SU-DHL-6 (cell line): ENCODE data around the gene TCF12.

Experiments
- H2AFZ ChIP-seq: fragments of 200-600 bp; sonication (generic); 2 replicates; pipeline ENCODE4 v1.6.1; 2014; ENCODE audit warnings: low read depth, mild to moderate bottlenecking, moderate library complexity, mixed read lengths, antibody characterized with exemption, low read length; ENCODE audit not compliant: severe bottlenecking
- H3F3A ChIP-seq: fragments of 200-600 bp; shearing (Covaris generic); 2 replicates; pipeline ENCODE4 v1.6.0; 2016; ENCODE audit warnings: antibody characterized with exemption, mild to moderate bottlenecking; ENCODE audit not compliant: insufficient read depth
- H3K27ac ChIP-seq: fragments of 200-600 bp; sonication (generic); 2 replicates; pipeline ENCODE4 v1.5.1; 2016; ENCODE audit warnings: low read depth, mild to moderate bottlenecking, low read length, moderate library complexity, mixed read lengths
- H3K27me3 ChIP-seq: fragments of 200-600 bp; sonication (generic), shearing (Covaris generic); 2 replicates; pipeline ENCODE4 v1.6.0; 2014; ENCODE audit warnings: mild to moderate bottlenecking, low read length
- H3K36me3 ChIP-seq: fragments of 200-600 bp; sonication (generic); 2 replicates; pipeline ENCODE4 v1.6.1; 2014; ENCODE audit warnings: mild to moderate bottlenecking, low read length, mixed read lengths
- H3K4me2 ChIP-seq: fragments of 300-600, 200-600 bp; shearing (Covaris generic), sonication (generic); 2 replicates; pipeline ENCODE4 v1.6.0; 2014; ENCODE audit warnings: low read length, low read depth, mild to moderate bottlenecking; ENCODE audit not compliant: poor library complexity, severe bottlenecking
- H3K4me3 ChIP-seq: fragments of 200-600 bp; sonication (generic); 2 replicates; pipeline ENCODE4 v1.5.1; 2014; ENCODE audit warnings: antibody characterized with exemption, low read length, mild to moderate bottlenecking, mixed read lengths; ENCODE audit not compliant: insufficient read depth, poor library complexity, severe bottlenecking
- H3K79me2 ChIP-seq: fragments of 200-600 bp; sonication (generic); 2 replicates; pipeline ENCODE4 v1.6.1; 2014; ENCODE audit warnings: mild to moderate bottlenecking, low read length, moderate library complexity; ENCODE audit not compliant: insufficient read depth
- H3K9ac ChIP-seq: fragments of 200-600 bp; sonication (generic); 2 replicates; pipeline ENCODE4 v1.7.0; 2014; ENCODE audit warnings: mild to moderate bottlenecking, low read length
- H3K9me2 ChIP-seq: fragments of 200-600 bp; sonication (generic); replicated peaks from 2 replicates; pipeline ENCODE4 v1.6.1; 2014; ENCODE audit warnings: low read length; ENCODE audit not compliant: insufficient read depth
- H3K9me3 ChIP-seq: fragments of 200-600 bp; sonication (generic); 2 replicates; pipeline ENCODE4 v1.6.1; 2014; ENCODE audit warnings: low read length, mixed read lengths; ENCODE audit not compliant: insufficient read depth
- H4K20me1 ChIP-seq: fragments of 200-600 bp; sonication (generic); 2 replicates; pipeline ENCODE4 v1.6.1; 2014; ENCODE audit warnings: low read depth, mild to moderate bottlenecking, antibody characterized with exemption, low read length, moderate library complexity, mixed read lengths
- EZH2phosphoT487 ChIP-seq: fragments of 200-600 bp; sonication (generic), shearing (Covaris generic); conservative IDR thresholded peaks from 2 replicates; pipeline ENCODE4 v1.6.1; 2018; ENCODE audit warnings: mild to moderate bottlenecking, antibody characterized with exemption, low read length, moderate library complexity, mixed read lengths
- TF ChIP-seq, protein P1 (sequence below): fragments of 200-600 bp; sonication (generic); IDR thresholded peaks from one replicate; pipeline ENCODE4 v1.5.1; 2017; ENCODE audit warnings: antibody characterized with exemption, mild to moderate bottlenecking, low read length, moderate library complexity; ENCODE audit not compliant: insufficient read depth, poor library complexity, severe bottlenecking

TCF12 gene

DNA sequence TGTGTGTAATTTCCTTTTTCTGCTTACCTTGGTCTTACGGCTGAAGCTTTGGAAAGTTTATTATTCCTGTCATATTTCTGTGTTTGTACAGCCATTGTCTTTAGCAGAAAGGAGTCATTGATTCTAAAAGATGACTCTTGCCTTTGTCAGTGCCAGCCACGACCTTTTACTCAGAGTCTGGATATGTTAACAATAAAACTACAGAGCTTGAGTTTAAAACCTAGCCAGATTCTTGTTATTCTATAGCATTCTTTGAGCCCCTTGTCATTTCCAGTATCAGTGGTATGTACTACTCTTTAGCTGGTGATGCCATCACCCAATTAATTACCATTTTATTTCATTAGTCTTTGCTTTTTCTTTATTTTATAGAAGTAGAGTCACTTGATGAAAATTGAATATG lies 142.4 kb downstream of the TCF12 start:
- H3K79me2 ChIP-seq = peaks cover 22% of the 10 kb centered on the region; the same call in 1 of the 2 replicates
- H3K36me3 ChIP-seq = peaks cover 5% of the 10 kb centered on the region; the same call in 1 of the 2 replicates
- no peaks in the 10 kb centered on the region for H3K9me3 ChIP-seq
- no peak overlapping the region for H3K4me2 ChIP-seq
- H3F3A ChIP-seq = no peaks in the 10 kb centered on the region
- H3K4me3 ChIP-seq = no peak overlapping the region
- TF ChIP-seq, protein P1, sequence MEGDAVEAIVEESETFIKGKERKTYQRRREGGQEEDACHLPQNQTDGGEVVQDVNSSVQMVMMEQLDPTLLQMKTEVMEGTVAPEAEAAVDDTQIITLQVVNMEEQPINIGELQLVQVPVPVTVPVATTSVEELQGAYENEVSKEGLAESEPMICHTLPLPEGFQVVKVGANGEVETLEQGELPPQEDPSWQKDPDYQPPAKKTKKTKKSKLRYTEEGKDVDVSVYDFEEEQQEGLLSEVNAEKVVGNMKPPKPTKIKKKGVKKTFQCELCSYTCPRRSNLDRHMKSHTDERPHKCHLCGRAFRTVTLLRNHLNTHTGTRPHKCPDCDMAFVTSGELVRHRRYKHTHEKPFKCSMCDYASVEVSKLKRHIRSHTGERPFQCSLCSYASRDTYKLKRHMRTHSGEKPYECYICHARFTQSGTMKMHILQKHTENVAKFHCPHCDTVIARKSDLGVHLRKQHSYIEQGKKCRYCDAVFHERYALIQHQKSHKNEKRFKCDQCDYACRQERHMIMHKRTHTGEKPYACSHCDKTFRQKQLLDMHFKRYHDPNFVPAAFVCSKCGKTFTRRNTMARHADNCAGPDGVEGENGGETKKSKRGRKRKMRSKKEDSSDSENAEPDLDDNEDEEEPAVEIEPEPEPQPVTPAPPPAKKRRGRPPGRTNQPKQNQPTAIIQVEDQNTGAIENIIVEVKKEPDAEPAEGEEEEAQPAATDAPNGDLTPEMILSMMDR = no peak
- no peak for TF ChIP-seq EZH2phosphoT487
- no peak overlapping the region for H3K9ac ChIP-seq
- H3K27ac ChIP-seq = no peak overlapping the region
- no peak overlapping the region for H2AFZ ChIP-seq
- no peaks in the 10 kb centered on the region for H3K27me3 ChIP-seq
- no peaks in the 10 kb centered on the region for H4K20me1 ChIP-seq
- H3K9me2 ChIP-seq = no peaks in the 10 kb centered on the region

DNA sequence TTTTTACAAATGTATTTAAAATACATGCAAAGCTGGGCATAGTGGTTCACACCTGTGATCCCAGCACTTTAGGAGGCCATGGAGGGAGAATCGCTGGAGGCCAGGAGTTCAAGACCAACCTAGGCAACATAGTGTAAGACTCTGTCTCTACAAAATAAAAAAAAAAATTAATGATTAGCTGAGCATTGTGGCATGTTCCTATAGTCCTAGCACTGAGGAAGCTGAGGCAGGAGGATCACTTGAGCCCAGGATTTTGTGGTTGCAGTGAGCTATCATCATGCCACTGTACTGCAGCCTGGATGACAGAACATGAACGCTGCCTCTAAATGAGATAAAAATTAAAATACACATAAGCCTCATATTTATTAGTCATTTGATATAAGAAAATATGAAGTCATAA lies 142.8 kb downstream of the TCF12 start:
- H3F3A ChIP-seq = no peaks in the 10 kb centered on the region
- no peaks in the 10 kb centered on the region for H3K9me3 ChIP-seq
- no peak overlapping the region for H3K27ac ChIP-seq
- H2AFZ ChIP-seq = no peak overlapping the region
- no peak overlapping the region for H3K9ac ChIP-seq
- H3K4me3 ChIP-seq = no peak overlapping the region
- TF ChIP-seq, protein P1 = no peak
- no peak for TF ChIP-seq EZH2phosphoT487
- H3K4me2 ChIP-seq = no peak overlapping the region
- H4K20me1 ChIP-seq = no peaks in the 10 kb centered on the region
- no peaks in the 10 kb centered on the region for H3K9me2 ChIP-seq
- H3K36me3 ChIP-seq = peaks cover 5% of the 10 kb centered on the region; the same call in 1 of the 2 replicates
- H3K79me2 ChIP-seq = peaks cover 22% of the 10 kb centered on the region; the same call in 1 of the 2 replicates
- no peaks in the 10 kb centered on the region for H3K27me3 ChIP-seq

DNA sequence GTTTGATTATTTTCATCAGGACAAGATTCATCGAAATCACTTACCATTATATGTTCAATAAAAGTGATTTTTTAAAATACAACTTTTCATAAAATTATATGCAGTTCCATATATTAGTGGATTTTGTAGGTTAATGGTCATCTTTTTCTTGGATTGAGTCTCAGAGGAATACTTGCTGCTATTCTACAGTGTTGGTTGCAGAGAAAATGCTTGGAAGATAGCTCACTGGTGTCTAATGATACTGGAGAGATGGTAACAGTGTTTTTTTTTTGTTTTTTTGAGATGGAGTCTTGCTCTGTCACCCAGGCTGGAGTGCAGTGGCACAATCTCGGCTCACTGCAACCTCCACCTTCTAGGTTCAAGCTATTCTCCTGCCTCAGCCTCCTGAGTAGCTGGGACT lies 143.3 kb downstream of the TCF12 start:
- no peak overlapping the region for H3K27ac ChIP-seq
- TF ChIP-seq, protein P1 = no peak
- no peak for TF ChIP-seq EZH2phosphoT487

More for the DNA sequence above, 143.3 kb downstream of the TCF12 start:
- H3K9me3 ChIP-seq = no peaks in the 10 kb centered on the region
- no peak overlapping the region for H2AFZ ChIP-seq
- H3K27me3 ChIP-seq = no peaks in the 10 kb centered on the region
- H3K4me2 ChIP-seq = no peak overlapping the region
- H3K9ac ChIP-seq = no peak overlapping the region
- H4K20me1 ChIP-seq = no peaks in the 10 kb centered on the region
- H3K36me3 ChIP-seq = peaks cover 5% of the 10 kb centered on the region; the same call in 1 of the 2 replicates
- no peaks in the 10 kb centered on the region for H3K9me2 ChIP-seq
- H3F3A ChIP-seq = no peaks in the 10 kb centered on the region
- H3K79me2 ChIP-seq = peaks cover 19% of the 10 kb centered on the region; the same call in 1 of the 2 replicates
- no peak overlapping the region for H3K4me3 ChIP-seq
